Stimulated activated CD8-positive, alpha-beta memory T cell treated with anti-CD3 and anti-CD28 coated beads, Interleukin-12 subunit alpha, Interleukin-12 subunit beta, amount 100 ng/mL, for 4 hours (primary cell): ENCODE data around the gene UNG.

Experiments
- DNase-seq: peaks from one replicate; pipeline ENCODE4 v3.0.0-alpha.2; 2020; ENCODE audit warnings: low read depth

UNG gene

GRCh38 chr12:109156036-109156435, 58.6 kb downstream of the UNG start:
- no peak for DNase-seq

GRCh38 chr12:109156586-109156985, 59.2 kb downstream of the UNG start:
- no peak for DNase-seq

GRCh38 chr12:109157986-109158385, 60.6 kb downstream of the UNG start:
- no peak for DNase-seq

- no peak for DNase-seq
Observed at GRCh38 chr12:109160433-109160832, 63.0 kb downstream of the UNG start.
